ENCODE data around the gene RPL26.

GRCh38 chr17:8421571-8421970 lies 38.6 kb upstream of the RPL26 start:
- TF ChIP-seq CTCF (IDR thresholded peaks at IDR 0.05) (no peak), POLR2A (IDR thresholded peaks at IDR 0.05) (no peak)

Measured in Peyer's patch (tissue), 4 donors.